Common myeloid progenitor, CD34-positive (primary cell): ENCODE results near the gene TSR3.
A peak's percentile ranks its signal among the peaks of the same experiment; 100 is the strongest.

Experiments
- CTCF ChIA-PET: fragments of 350-600 bp; sonication (Branson Sonifier 250); formaldehyde crosslinking; loops from one replicate; lab custom pipeline; 2021; ENCODE audit warnings: antibody characterized with exemption; lab: Charles Lee
- POLR2A ChIA-PET: fragments of 350-600 bp; sonication (Branson Sonifier 250); formaldehyde crosslinking; loops from one replicate; lab custom pipeline; 2021; ENCODE audit warnings: antibody characterized with exemption; lab: Charles Lee
- DNase-seq, 3 donors: peaks; one replicate each; pipeline versions ENCODE4 v3.0.0 to v3.0.0-alpha.2; 2013
- H3K27ac ChIP-seq, 2 experiments: 1 replicate in 1 of 2; 2 replicates in 1 of 2; pipeline ENCODE4 v1.7.0; 2013; ENCODE audit warnings: inconsistent platforms in 2 of 2, low read length in 2 of 2, mild to moderate bottlenecking in 2 of 2, low read depth in 1 of 2, moderate library complexity in 1 of 2; ENCODE audit not compliant: severe bottlenecking in 2 of 2, insufficient read depth in 1 of 2, poor library complexity in 1 of 2
- H3K27me3 ChIP-seq, 5 experiments: replicated peaks in 2 of 5; 1 replicate in 3 of 5; 2 replicates in 2 of 5; pipeline versions ENCODE4 v1.6.1 to v1.7.0; 2013; ENCODE audit warnings: low read length in 4 of 5, mild to moderate bottlenecking in 2 of 5, moderate library complexity in 2 of 5, inconsistent platforms in 1 of 5; ENCODE audit not compliant: insufficient read depth in 5 of 5, control insufficient read depth in 4 of 5
- H3K36me3 ChIP-seq, 4 experiments: 1 replicate in 2 of 4; 2 replicates in 2 of 4; pipeline versions ENCODE4 v1.6.1 to v1.7.0; 2013; ENCODE audit warnings: low read length in 3 of 4, control low read depth in 1 of 4, mild to moderate bottlenecking in 1 of 4; ENCODE audit not compliant: control insufficient read depth in 4 of 4, insufficient read depth in 4 of 4
- H3K4me1 ChIP-seq, 4 experiments: 1 replicate in 3 of 4; 2 replicates in 1 of 4; pipeline versions ENCODE4 v1.6.1 to v1.7.1; 2013; ENCODE audit warnings: low read length in 3 of 4, mild to moderate bottlenecking in 3 of 4, control low read depth in 1 of 4, inconsistent platforms in 1 of 4, moderate library complexity in 1 of 4; ENCODE audit not compliant: control insufficient read depth in 4 of 4, insufficient read depth in 4 of 4; ENCODE audit errors: control extremely low read depth in 1 of 4
- H3K4me3 ChIP-seq, 7 experiments: 1 replicate in 4 of 7; 2 replicates in 3 of 7; pipeline versions ENCODE4 v1.5.1 to v1.7.0; 2013; ENCODE audit warnings: mild to moderate bottlenecking in 7 of 7, low read length in 6 of 7, moderate library complexity in 6 of 7, inconsistent platforms in 2 of 7, low read depth in 2 of 7, control low read depth in 1 of 7; ENCODE audit not compliant: insufficient read depth in 4 of 7, control insufficient read depth in 1 of 7; ENCODE audit errors: extremely low read depth in 1 of 7
- H3K9me3 ChIP-seq, 5 experiments: 1 replicate in 4 of 5; 2 replicates in 1 of 5; pipeline versions ENCODE4 v1.6.1 to v1.7.1; 2013; ENCODE audit warnings: low read length in 4 of 5, mild to moderate bottlenecking in 2 of 5, inconsistent platforms in 1 of 5, low read depth in 1 of 5, moderate library complexity in 1 of 5; ENCODE audit not compliant: control insufficient read depth in 4 of 5, insufficient read depth in 2 of 5; ENCODE audit errors: control extremely low read depth in 1 of 5
- WGBS: methylation state at CpG from one replicate; pipeline ENCODE4 v1.1.5; 2013; ENCODE audit not compliant: insufficient coverage; 5-methylcytosine and 5-hydroxymethylcytosine counted together

TSR3 gene

DNA sequence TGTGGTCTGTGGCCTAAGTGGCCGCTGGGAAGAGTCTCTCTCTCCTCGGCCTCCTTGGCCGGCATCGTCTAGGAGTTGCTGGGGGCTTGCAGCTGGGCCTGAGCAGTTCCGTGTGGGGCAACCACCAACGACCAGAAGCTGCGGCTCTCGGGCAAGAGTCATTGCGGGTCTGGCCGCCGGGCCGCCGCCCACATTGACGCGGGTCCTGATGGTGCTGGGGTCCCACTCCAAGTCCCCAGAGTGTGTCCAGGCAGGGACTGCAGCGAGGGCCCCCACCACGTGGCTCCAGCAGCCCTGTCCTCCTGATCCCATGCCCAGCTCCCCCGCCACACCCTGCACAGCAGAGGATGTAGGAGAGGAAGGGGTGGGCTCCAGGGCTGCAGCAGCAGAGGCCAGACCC is 31.9 kb upstream of the TSR3 start:
- H3K27me3 ChIP-seq = no peaks in the 10 kb centered on the region
- peaks cover 0 to 17% (median 15%) of the 10 kb centered on the region in 4 experiments for H3K4me1 ChIP-seq
- H3K36me3 ChIP-seq = peaks cover 4 to 53% (median 21%) of the 10 kb centered on the region in 4 experiments
- CTCF ChIA-PET = no interaction called here
- H3K27ac ChIP-seq = no peak overlapping the region
- 96% methylated on average over 10 of the region's 18 CpGs for WGBS
- H3K4me3 ChIP-seq = no peak overlapping the region
- no peak for DNase-seq
- POLR2A ChIA-PET = no interaction called here
- H3K9me3 ChIP-seq = no peaks in the 10 kb centered on the region

DNA sequence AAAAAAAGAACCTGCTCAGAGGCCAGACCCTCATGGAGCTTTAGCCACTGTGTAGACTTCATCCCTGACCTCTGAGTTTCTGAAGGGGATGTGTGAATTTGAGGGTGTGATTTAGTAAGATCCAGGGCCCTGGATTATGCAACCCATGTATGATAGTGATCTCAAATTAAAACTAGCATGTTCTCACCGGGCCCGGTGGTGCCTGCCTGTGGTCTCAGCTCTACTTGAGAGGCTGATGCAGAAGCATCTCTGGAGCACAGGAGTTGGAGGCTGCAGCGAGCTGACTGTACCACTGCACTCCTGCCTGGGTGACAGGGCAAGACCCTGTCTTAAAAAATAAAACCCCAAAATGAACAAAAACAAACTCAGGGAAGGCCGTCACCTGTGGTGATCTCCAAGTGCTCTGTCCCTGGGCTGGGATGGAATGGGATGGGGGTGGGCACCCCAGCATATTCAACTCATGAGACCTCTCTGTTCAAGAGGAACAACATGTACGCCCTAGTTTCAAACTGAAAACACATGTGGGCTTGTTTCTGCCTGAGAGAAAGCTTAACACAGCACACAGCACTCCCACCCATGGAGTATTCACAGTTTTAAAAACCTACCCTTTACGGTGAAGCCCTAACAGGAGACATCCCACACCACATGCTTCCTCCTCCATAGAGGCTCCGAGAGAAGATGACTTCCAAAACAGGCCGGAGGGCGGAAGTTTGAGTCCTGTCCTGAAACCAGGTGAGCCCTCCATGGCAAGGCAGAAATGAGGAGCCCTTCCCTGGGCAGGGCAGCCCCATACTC is 30.1 kb upstream of the TSR3 start:
- Histone ChIP-seq H3K9me3 (no peaks in the 10 kb centered on the region), H3K4me1 (peaks cover 0 to 26% (median 21%) of the 10 kb centered on the region in 4 experiments), H3K27me3 (no peaks in the 10 kb centered on the region), H3K4me3 (no peak overlapping the region), H3K27ac (no peak overlapping the region), H3K36me3 (peaks cover 0 to 48% (median 20%) of the 10 kb centered on the region in 4 experiments)
- no peak for DNase-seq
- 88% methylated on average over 8 of the region's 9 CpGs for WGBS
- CTCF ChIA-PET = no interaction called here
- POLR2A ChIA-PET = no interaction called here

DNA sequence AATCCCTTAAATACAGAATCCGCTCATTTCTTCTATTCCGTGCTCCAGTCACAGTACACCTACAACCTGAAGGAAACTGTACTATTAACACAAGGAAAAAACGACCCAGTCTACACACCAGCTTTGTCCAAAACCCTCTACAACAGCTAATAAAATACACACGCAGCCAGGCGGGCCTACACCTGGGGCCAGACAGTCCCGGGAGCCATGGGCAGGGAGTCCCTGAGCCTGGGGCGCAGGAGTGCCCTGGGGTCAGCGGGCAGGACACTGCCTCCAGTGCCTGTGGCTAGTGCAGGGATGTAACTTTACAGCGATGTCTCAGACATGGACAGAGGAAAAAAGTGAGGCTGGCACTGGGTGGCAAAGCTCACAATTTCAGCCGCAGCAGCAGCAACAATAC is 28.5 kb upstream of the TSR3 start:
- no peak for DNase-seq
- H3K4me3 ChIP-seq = peak overlapping the region in 4 of 7 experiments; percentile 21 to 61 (median 52)
- H3K27ac ChIP-seq = no peak overlapping the region
- no peaks in the 10 kb centered on the region for H3K9me3 ChIP-seq
- ChIA-PET POLR2A (interaction anchor here (1.4 to 2.7 kb wide), 2 partner anchors 13 to 17 kb away, joined by 3 to 6 read pairs; no protein-coding TSS in a partner anchor), CTCF (interaction anchor here (0.6 to 1.7 kb wide), 3 partner anchors 15 to 539 kb away, joined by 3 to 5 read pairs (median 3); no protein-coding TSS in a partner anchor)
- H3K4me1 ChIP-seq = peaks cover 0 to 26% (median 21%) of the 10 kb centered on the region in 4 experiments
- H3K36me3 ChIP-seq = peaks cover 2 to 53% (median 31%) of the 10 kb centered on the region in 4 experiments
- no peaks in the 10 kb centered on the region for H3K27me3 ChIP-seq
- WGBS = 96% methylated on average over 6 of the region's 10 CpGs

DNA sequence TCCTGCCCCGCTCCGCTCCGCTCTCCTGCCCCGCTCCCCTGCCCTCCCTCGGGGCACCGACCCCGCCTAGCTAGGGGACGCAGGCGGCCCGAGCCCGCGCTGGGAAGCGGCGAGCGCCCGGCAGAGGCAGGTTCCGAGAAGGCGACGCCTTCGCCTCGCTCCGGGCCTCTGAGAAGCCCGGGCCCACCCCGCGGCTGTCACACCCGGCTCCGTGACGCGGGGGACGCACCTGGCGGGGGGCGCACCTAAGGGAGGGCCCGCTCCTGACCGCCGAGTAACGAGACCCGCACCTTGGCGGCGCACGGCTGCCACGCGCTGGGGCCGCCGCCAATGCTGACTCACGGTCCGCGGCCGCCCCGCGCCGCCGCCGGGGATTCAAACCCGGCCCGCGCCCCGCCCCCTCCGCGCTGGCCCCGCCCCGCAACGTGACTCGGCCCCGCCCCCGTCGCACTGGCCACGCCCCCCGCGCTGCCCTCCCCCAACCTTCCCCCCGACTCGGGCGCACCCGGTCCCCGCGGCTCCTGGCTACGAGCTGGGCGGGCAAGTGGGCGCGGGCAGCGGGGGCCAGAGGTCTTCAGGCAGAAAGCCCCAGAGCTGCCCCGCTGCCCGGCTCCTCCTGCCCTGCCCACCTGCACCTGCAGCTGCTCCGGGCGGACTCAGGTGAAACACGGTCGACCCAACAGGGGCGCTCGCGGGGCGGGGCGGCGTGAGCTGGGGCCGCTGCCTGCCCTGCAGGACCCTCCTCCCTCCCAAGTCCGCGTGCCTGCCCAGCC is 27.8 kb upstream of the TSR3 start:
- Histone ChIP-seq H3K27me3 (no peaks in the 10 kb centered on the region), H3K36me3 (peaks cover 7 to 55% (median 31%) of the 10 kb centered on the region in 4 experiments), H3K9me3 (no peaks in the 10 kb centered on the region), H3K4me3 (peak overlapping the region in 6 of 7 experiments; percentile 11 to 72 (median 58)), H3K27ac (peak overlapping the region in 1 of 2 experiments; percentile 84), H3K4me1 (peaks cover 0 to 26% (median 21%) of the 10 kb centered on the region in 4 experiments)
- WGBS = 9% methylated on average over 26 of the region's 95 CpGs
- CTCF ChIA-PET = interaction anchor here (1.0 to 3.3 kb wide), 6 partner anchors 11 to 42 kb away, joined by 3 to 26 read pairs (median 4); no protein-coding TSS in a partner anchor
- DNase-seq = peak; percentile 61 to 85 (median 82)
- POLR2A ChIA-PET = interaction anchor here (1.4 to 2.7 kb wide), 2 partner anchors 12 to 16 kb away, joined by 3 to 6 read pairs; no protein-coding TSS in a partner anchor

DNA sequence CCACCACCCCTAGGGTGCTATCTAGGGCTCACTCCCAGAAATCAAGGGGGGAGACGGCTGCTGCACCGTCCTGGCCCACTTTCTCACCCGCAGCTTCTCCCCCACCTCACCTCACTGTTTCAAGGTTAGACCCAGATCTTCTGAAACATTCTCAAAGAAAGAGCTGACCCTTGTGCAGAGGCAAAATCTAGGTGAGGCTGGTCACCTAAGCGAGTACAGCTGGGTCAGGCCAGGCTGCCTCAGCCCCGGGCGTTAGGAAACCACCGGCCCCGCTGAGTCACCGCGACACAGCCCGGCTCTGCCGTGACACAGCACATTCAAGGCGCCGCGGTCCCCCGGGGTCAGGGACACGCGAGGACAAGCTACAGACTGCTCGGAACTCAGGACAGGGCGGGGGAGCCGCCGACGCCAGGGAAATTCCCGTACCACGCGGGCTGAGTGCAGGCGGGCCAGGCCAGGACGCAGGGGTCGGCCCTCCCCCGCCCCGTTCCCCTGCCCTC is 27.2 kb upstream of the TSR3 start:
- H3K27me3 ChIP-seq = no peaks in the 10 kb centered on the region
- ChIA-PET POLR2A (interaction anchor here (0.7 to 2.7 kb wide), 2 partner anchors 15 to 42 kb away, joined by 3 to 6 read pairs; partner anchors contain the start of gene UQCC4), CTCF (interaction anchor here (1.0 to 3.3 kb wide), 5 partner anchors 10 to 42 kb away, joined by 3 to 26 read pairs (median 4); no protein-coding TSS in a partner anchor)
- 9% methylated on average over 21 of the region's 31 CpGs for WGBS
- peak; percentile 82 to 93 (median 92) for DNase-seq
- no peaks in the 10 kb centered on the region for H3K9me3 ChIP-seq
- peaks cover 7 to 55% (median 31%) of the 10 kb centered on the region in 4 experiments for H3K36me3 ChIP-seq
- H3K27ac ChIP-seq = peak overlapping the region in 1 of 2 experiments; percentile 84
- peaks cover 0 to 26% (median 21%) of the 10 kb centered on the region in 4 experiments for H3K4me1 ChIP-seq
- H3K4me3 ChIP-seq = peak overlapping the region; percentile 11 to 72 (median 54)

DNA sequence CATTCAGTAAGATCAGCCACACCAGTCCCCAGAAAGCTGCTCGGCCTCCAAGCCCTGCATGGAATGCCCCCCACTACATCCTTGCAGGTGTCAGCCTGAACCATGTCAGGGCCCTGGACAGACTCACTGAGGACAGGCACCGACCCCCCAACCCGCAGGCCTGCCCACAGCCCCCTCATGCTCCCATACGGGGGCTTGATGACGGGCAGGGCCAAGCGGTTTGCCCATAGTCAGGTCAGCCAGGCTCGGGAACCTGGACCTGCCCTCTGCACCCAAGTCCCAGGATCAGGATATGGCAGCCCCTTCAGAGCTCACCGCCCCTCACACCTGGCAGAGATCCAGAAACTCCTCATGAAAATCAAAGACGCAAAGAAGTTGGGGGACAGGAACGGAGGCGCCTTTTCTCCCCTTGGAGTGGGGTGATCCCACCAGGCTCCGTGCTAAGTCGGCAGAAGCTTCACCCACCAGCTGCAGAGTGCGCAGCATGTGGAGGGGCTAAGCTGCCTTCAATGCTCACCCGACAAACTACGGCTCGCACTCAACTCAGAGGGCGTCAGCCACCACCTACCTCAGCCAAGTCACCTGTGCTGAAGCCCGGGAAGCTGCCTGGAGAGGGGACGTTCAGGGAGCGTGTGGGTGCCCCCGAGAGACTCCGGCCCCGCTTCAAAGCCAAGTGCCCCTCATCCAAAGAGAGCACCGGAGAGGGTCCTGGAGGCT is 26.6 kb upstream of the TSR3 start:
- 96% methylated on average over 23 of the region's 25 CpGs for WGBS
- peak overlapping the region in 3 of 7 experiments; percentile 61 to 72 (median 68) for H3K4me3 ChIP-seq
- peak overlapping the region in 1 of 2 experiments; percentile 84 for H3K27ac ChIP-seq
- peaks cover 0 to 26% (median 21%) of the 10 kb centered on the region in 4 experiments for H3K4me1 ChIP-seq
- H3K27me3 ChIP-seq = no peaks in the 10 kb centered on the region
- POLR2A ChIA-PET = interaction anchor here (0.7 to 2.7 kb wide), 3 partner anchors 12 to 43 kb away, joined by 3 to 6 read pairs (median 3); partner anchors contain the start of gene UQCC4
- H3K36me3 ChIP-seq = peaks cover 7 to 48% (median 28%) of the 10 kb centered on the region in 4 experiments
- H3K9me3 ChIP-seq = no peaks in the 10 kb centered on the region
- no peak for DNase-seq
- CTCF ChIA-PET = interaction anchor here (0.5 to 3.3 kb wide), 7 partner anchors 9 to 1306 kb away, joined by 3 to 26 read pairs (median 3); no protein-coding TSS in a partner anchor
